Heart left ventricle (tissue), 13 donors: ENCODE results near the gene IL17REL.
A peak's percentile ranks its signal among the peaks of the same experiment; 100 is the strongest.

Experiments used
- CTCF ChIP-seq, 12 donors: fragments of 200-600 bp; sonication (generic) in 4 of 12; IDR thresholded peaks; one replicate each; pipeline versions ENCODE4 v1.5.0 to v1.8.0; 2018 to 2022; ENCODE audit warnings: antibody characterized with exemption in 12 of 12, mild to moderate bottlenecking in 5 of 12
- POLR2A ChIP-seq, 2 donors: fragments of 450-650 bp; IDR thresholded peaks; one replicate each; pipeline ENCODE4 v1.6.1; 2017; ENCODE audit warnings: antibody characterized with exemption in 2 of 2, mild to moderate bottlenecking in 2 of 2, moderate library complexity in 2 of 2
- donor health status: ischemic (EF 13 %, LVEDD 7.1; RV severe dilation, severe dysfunction).
- donor health status: DM: no; HTN: yes; CAD: no.
- donor health status: DM: no; HTN: no; CAD: no.
- donor health status: ischemic (EF 25% LVEDD 6.9; RV normal size, moderate dysfunction).
- donor health status: ischemic (EF 25% LVEDD 5.7; RV mildly dilated, moderate dysfunction).
- donor health status: ischemic (EF 35%, LVEDD 5.7; RV mildly dilated, moderate dysfunction).
- donor health status: nonischemic (EF 11% LVEDD 7.7; RV severe dilation, severe dysfunction).
- donor health status: DM: yes; HTN: yes; CAD: no.
- donor health status: PGD.
- donor health status: ischemic (EF 29% LVEDD 5.4; RV normal size, mild dysfunction).
- donor health status: nonischemic (EF 23%, LVEDD 6.1; RV moderate dilation, normal function).

- TF ChIP-seq POLR2A (IDR thresholded peaks at IDR 0.05), result no peak
- peak in 11 of 12 donors; percentile 39 to 62 (median 51) for TF ChIP-seq CTCF (IDR thresholded peaks at IDR 0.05)
These were observed 29.2 kb downstream of the IL17REL start for GRCh38 chr22:49983148-49984042.
